Stimulated activated CD4-positive, alpha-beta T cell treated with anti-CD3 and anti-CD28 coated beads, Interleukin-2, amount 100 ng/mL, for 4 hours (primary cell): ENCODE measurements around the gene RACGAP1.
"Not testable (repeated sequence)": the region's sequence is repeated elsewhere in the genome, so short reads cannot be mapped to it uniquely, and the experiment has no call there.

Experiments used
- DNase-seq: peaks from one replicate; pipeline ENCODE4 v3.0.0-alpha.2; 2020; ENCODE audit warnings: low read depth

RACGAP1 gene

DNA sequence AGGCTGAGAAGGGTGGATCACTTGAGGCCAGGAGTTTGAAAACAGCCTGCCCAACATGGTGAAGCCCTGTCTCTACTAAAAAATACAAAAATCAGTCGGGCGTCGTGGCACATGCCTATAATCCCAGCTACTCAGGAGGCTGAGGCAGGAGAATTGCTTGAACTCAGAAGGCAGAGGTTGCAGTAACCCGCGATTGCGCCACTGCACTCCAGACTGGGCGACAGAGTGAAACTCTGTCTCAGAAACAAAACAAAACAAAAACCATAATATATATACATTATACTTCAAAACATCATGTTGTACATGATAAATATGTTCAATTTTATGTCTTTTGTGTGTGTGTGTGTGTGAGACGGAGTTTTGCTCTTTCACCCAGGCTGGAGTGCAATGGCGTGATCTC is 5.2 kb upstream of the RACGAP1 start:
- not testable (repeated sequence) for DNase-seq

DNA sequence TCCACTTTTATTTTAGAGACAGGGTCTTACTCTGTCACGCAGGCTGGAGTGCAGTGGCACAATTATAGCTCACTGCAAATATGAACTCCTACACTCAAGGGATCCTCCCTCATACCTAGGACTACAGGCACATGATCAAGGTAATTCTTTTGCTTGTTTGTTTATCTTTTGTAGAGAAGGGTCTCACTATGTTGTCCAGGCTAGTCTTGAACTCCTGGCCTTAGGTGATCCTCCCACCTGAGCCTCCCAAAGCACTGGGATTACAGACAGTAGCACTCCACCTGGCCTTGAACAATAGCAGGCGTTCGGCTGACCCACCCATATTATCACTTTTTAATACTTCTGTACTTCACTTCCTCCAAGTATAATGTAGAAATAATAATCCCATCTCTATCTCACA is 1.4 kb upstream of the RACGAP1 start:
- DNase-seq: no peak

DNA sequence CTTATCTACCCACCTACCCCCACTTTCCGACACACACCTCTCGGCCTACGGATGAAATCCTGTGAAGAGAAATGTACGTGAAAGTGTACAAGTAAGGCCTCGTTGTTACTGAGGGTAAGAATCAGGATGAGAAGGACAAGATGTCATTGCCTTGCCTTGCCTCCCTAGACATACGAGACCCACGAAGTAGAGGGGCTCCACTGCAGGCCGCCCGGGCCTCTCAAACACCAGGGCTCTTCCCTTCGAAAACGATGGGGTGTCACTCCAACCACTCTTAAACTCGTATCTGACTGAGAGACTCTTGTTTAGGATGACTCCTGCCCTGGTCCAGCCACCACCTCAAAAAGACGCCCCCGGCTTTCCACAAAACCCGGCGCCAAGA is 498 bp downstream of the RACGAP1 start:
- no peak for DNase-seq

DNA sequence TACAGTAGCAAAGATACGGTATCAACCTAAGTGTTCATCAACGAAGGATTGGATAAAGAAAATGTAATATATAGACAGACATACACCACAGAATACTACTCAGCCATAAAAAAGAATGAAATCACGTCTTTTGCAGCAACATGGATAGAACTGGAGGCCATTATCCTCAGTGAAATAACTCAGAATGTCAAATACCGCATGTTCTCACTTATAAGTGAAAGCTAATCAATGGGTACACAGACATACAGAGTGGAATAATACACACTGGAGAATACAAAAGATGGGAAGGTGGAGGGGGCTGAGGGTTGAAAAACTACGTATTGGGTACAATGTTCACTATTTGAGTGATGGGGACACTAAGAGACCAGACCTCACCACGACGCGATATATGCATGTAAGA is 1.1 kb downstream of the RACGAP1 start:
- no peak for DNase-seq

DNA sequence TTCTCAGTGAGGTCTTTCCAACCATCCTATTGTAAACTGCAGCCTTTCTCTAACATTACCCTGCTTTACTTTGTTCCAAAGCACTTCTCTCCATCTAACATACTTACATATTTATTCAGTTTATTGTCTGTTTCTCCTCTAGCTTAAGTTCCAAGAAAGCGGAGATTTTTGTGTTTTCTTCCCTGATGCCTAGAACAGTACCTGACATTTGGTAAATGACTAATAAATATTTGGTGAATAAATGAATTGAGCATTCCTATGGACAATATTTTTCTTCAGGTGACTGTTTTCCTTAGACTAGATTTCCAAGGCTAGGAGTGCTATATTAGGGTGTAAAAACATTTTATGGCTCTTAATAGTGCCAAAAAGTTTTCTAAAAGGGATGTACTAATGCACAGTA is 2.4 kb downstream of the RACGAP1 start:
- no peak for DNase-seq

DNA sequence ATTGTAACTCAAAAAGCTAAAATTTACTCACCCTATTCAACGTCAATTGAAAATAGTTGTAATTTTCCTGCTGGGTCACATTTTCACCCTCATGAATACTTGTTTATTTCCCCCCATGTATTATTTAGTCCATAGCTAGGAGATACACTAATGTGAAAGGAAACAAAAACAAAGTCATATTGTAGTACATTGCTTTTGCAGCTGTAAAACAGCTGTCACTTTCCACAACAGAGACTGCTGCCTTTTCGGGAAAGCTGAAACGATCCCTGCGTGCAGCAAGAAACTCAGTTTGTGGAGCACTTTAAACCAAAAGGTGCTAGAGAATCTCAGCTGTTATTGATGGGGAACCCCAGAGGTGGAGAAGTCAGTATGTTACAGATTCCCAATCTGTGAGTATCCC is 4.3 kb downstream of the RACGAP1 start:
- no peak for DNase-seq

DNA sequence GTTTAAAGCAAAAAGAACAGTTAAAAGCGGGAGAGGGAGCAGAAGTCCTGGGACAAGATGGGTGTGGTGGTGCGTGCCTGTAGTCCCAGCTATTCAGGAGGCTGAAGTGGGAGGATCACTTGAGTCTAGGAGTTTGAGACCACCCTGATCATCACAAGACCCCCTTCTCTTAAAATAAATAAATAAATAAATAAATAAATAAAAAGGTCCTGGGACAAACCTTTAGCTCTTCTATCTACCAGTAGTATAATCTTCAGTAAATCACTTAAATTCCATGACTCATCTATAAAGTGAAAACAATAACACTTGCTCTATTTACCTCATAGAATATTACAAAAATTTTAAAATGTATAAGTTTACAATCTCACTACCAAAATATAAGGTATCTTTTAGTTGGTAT is 5.8 kb downstream of the RACGAP1 start:
- DNase-seq: no peak

DNA sequence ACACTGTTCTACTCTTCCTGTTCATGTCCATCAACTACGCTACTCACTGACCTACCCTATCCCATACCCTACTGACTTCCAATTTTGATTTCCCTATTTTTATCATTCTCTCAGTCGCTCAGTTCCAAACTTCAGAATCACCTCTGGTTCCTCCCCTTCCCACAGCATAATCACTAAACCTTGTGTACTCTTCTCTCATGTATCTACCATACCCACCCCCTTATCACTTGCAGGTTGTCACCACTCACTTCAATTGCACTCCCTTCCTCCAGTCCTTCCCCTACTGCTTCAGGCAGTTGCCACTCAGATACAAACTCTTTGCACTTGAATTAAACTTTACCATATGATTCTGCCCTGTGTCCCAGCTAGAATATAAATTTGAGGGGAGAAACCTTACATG is 6.3 kb downstream of the RACGAP1 start:
- no peak for DNase-seq

DNA sequence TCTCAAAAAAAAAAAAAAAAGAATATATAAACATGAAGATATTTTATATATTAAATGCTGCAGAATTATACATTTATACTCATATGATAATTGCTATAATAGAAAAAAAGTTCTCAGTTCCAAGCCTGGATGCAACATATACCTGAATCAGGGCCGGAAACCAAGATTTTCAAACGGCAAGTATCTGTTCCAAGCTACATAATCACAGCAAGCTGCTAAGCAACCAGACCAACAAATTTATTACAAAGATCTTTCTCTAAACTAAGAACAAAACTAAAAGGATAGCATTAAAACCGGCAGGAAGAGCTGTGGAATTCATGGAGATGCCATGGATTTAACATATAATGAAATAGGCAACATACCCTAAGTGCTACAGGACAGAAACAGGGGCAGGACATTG is 7.1 kb downstream of the RACGAP1 start:
- DNase-seq: no peak

DNA sequence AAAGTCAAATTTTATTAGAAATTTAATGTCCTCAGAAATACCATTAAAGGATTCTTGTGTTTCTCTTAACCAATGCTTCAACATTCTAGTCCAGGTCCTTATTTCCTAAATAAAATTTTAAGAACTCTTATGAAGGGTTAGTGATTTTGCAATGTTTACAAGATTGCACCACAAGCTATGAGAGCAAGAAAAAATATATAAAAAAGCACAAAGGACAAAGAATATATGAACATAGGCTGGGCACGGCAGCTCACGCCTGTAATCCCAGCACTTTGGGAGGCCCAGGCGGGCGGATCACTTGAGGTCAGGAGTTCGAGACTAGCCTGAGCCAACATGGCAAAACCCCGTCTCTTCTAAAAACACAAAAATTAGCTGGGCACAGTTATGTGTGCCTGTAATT is 7.7 kb downstream of the RACGAP1 start:
- no peak for DNase-seq

DNA sequence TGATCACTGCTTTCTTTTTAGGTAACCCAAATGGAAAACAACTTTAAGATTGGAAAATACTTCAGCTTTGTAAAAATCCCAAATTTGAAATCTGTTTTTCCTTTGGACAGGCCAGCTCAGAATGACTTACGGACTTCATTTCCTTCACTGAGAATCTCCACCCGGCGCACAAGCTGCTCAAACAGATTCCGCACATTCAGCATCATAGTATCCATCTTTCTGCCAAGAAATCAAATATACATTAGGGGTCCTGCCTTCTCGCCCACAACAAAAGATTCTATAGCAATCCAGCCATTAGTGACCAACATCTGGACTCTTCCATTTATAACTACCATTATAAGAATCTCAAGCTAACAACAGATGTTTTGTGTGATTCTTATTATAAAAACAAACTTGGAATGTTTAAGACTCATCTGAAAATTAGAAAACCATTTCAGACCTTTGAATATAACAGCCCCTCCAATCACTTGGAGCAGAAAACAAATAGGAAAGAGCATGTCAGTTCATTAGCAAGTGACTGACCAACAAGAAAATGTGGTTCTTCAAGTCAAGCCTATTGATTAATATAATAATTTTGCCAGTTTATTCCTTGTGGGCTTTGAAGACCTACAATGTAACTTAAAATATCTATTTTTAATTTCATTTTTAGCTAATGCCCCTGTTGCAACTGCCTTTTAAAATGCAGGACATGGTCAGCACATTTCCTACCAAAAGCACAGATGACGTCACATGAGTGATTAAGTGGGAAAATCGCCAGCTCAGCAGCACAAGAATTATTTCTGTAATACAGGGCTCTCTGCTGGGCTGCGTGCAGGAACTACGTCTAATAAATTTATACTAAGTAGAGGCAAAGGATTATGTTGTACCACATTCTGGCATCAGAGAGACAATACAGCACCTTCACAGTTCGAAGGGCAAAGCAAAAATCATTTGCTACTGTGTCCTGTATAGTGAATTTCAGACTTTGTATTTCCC is 8.5 kb downstream of the RACGAP1 start:
- DNase-seq: no peak

DNA sequence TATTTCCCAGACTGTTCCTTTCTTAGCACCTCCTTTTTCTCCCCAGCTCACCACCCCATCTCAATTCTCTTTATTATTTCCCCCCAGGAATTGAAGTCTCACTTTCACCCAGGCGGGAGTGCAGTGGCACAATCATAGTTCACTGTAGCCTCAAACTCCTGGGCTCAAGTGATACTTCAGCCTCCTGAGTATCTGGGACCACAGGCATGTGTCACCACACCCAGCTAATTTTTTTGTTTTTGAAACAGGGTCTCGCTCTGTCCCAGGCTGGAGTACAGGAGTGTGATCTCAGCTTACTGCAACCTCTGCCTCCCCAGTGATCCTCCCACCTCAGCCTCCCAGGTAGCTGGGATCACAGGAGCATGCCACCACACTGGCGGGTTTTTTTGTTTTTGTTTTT is 11.0 kb downstream of the RACGAP1 start:
- DNase-seq: no peak

DNA sequence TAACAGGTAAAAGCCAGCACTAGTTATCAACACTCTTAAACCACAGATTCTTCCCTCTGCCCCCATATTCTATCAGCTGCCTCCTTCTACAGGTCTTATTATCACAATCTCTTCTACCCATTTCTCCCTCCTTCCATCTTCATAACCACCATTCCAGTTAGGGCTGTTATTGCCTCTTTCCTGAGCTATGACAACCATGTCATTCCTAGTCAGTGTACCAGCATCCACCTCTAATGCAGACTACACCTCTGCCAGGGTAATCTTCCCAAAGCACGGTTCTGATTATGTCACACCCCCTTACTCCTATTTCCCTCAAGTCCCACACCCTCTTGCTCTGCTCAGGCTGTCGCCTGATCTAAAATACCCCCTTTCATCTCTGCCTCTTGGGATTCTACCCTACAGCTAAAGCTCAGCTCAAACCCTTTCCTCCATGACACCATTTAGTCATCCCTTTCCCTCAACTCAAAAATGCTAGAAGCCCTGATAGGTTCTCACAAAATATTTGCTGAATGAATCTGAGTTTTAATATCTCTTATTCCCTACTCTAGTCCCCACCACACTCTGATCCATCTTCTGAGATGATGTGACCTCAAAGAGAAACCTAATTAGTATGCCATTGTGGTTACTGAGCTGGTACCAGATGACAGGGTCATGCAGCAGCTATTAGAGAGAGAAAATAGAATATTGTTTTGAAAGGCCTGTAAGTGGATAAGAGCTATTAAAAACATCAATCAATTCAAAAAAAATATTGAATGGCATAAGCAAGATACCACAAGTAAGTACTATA is 11.7 kb downstream of the RACGAP1 start:
- no peak for DNase-seq

DNA sequence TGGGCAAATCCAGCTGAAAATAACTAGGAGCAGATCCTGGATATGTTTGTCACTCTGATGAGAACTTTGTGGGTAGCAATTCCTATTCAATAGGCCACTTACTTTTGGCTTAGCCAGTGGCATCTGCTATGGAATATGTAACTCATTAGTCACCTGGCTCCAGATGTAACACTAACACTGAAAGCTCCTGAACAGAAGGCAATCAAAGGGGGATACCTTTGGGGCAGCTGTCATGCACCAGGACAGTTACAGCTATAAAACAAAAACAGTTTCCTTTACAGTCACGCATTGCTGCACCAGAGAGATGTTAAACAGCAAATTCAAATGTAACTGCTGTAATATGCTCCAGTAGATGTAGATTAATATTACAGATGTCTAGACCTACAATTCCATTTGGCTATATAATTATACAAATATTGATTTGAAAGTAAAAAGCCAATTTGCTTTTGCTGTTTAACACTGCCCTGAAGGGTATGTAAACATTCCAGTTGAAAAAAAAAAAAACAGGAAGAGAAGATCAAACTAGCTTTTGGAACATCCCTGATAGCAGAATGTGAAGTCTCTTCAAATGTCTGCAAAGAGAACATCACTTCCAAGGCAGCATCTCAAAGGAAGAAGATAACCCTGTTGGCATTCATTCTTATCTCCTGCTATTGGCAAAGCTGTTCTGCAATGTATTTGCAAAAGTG is 18.4 kb downstream of the RACGAP1 start:
- DNase-seq: no peak

DNA sequence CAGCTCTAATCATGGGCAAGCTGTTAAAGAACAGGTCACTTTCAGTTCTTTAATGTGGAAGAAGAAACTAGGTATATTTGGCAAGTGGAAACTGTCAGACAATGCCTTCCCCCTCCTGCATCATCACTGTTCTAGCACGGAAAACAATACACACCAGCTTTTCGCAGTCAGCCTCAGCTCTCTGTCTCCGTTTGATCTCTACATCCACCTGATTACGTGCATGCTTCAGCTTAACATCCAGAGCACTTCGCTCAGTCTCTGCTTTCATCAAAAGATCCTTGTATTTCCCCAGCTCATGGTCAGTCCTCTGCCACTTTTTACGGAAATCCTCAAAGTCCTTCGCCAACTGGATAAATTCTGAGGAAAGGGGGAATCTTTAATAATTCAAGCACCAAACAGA is 19.0 kb downstream of the RACGAP1 start:
- no peak for DNase-seq

DNA sequence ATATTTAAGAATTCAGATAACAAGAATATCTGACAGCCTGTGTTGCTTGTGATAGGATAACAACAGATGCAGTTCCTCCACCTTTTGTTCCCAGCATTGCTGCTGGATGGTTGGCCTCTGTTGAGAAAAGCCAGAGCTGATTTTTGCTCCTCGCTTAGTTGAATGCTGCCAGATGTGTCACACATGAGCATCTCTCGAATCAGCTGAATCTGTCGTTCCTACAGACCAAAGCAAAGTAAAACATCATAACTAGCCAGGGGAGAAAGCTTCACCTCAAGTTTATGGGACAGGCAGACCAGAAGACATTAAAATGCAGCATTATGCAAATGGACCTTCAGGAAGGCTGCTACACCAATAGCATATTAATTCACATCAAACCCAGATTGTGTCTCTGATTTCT is 20.1 kb downstream of the RACGAP1 start:
- no peak for DNase-seq

DNA sequence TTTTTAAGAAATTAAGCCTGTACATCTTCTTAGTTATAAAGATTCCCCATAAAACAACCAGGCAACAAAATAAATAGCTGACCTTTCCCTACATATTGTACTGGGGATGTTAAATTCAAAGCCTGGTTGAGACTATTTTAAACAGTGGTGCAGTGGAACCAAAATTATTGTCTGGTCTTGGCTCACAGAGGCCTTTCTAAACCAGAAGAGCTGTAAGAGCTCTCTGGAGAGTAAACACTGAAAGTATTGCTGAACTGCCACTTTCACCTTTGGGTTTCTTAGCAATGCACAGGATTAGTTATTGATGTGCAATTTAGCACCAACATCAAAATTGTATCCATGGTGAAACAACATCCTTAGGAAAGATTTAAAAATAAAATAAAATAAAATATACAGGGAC is 20.6 kb downstream of the RACGAP1 start:
- no peak for DNase-seq

DNA sequence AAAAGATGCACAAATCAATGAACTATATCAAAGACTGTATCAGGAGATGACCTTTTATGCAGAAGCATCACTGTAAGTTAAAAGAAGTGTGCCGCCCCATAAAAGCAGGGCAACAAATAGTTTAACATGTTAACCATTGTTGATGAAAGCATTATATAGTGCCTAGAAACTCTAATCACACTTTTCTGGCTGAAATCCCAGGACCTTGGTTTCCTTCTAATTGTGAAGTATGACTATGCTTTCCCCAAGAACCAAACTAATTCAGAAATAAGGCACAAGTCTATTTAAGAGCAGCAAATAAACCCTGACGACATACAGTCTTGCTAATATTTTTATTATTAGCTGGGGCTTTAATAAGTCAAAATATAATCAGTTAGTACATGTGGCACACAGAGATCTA is 21.7 kb downstream of the RACGAP1 start:
- DNase-seq: no peak

DNA sequence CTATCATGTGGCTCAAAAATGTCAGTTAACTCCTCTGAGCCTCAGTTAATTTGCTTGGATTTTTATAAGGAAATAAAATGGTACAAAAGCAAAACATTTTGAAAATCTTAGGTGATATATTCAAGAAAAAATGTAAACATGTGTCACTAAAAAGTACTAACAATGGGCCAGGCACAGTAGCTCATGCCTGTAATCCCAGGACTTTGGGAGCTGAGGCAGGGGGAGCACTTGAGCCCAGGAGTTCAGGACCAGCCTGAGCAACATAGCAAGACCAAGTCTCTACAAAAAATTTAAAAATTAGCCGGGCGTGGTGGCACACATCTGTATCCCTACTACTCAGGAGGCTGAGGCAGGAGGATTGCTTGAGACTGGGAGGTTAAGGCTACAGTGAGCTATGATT is 26.8 kb downstream of the RACGAP1 start:
- DNase-seq: no peak

DNA sequence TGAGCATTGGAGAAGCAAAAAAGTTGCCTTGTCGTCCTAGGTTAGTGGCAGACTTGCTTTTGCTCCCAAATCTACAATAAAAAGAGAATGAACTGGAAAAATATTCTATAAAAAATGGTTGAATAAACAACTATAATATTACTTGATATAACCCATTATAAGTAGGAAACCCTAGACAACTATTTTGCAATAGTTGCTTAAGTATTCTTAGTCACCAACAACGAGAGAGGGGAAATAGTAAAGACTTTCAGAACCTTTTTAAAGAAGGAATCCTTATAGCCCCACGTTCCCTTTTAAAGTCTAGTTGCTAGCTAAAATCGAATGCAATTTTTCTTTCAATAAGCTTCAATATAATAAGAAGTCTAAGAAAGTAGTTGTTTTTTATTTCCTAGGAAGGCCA is 35.0 kb downstream of the RACGAP1 start:
- DNase-seq: no peak

DNA sequence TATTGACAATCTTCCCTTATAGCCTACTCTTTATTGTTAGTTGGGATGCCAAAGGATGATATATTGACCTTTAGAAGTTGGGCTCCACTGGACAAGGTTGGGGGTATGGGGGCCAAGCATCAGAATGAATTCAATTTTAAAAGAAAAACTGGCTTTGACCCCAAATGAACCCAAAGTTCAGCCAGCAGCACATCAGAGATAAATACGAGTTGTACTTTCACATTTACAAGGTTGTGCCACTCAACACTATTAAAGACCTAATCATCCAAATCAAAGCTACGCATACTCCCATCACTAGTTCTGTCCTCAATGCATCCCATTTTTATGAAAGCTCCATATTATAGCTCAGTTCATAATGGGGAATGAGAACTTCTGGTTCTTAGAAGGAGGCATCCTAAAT is 35.9 kb downstream of the RACGAP1 start:
- not testable (repeated sequence) for DNase-seq

DNA sequence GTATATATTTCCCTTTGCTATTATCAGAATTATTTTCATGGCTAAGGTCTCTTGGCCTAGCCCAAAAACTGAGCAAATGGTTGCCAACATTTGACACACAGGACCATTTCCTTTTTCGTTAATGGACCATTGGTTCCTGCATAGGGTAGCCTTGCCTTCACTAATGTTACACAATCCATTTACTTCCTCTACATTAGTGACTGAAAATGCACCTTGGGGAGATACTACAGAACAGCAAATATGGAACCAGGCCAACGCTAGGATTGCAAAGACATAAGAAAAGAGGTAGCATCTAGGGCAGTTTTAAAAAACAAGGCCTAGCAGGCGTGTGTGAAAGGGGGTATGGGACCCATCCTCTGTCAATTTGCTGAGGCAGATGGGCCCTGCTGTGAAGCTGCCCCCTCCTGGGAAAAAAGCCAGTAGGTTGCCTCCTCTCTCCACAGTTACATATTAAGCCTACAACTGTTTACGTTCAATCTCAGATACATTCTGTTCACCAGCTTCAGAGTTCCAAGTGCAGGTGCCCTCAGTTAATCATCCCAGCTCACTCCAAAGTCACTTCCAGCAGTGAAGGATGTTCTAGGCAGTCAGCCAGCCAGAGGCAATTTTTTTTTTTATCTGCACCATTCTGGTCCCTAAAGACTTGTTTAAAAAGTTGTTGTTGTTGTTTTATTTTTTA is 37.5 kb downstream of the RACGAP1 start:
- no peak for DNase-seq
